ENCODE measurements around the gene EPB41L3. TPM values are rescaled to one million over a fixed set of nuclear protein-coding genes. Genes with fewer than 3 reads are reported as not detected.

EPB41L3 gene
- total and polyA plus RNA-seq, 2 experiments from 2014 or later = 8.0 to 11.7 TPM

- H3K27ac ChIP-seq (ENCODE audit: low read depth) = no peak overlapping the region
- no peaks in the 10 kb centered on the region for H3K36me3 ChIP-seq (ENCODE audit: insufficient read depth)
- H3K4me1 Mint-ChIP-seq = peaks cover 25% of the 10 kb centered on the region
- H3K4me1 ChIP-seq (ENCODE audit: insufficient read depth) = no peaks in the 10 kb centered on the region; the same call in 1 of the 2 replicates
- DNase-seq (ENCODE audit: low spot score) (peak; percentile 63), ATAC-seq (peak; percentile 95)
- H3F3A ChIP-seq (replicated peaks; ENCODE audit: low read depth) = no peaks in the 10 kb centered on the region
- TF ChIP-seq CTCF (conservative IDR thresholded peaks at IDR 0.05; ENCODE audit: low read depth in 2 of 2) (peak; percentile 42 to 55), ZNF331 (CRISPR knock-in tag; IDR thresholded peaks at IDR 0.05; ENCODE audit: low read depth) (no peak)
- H3K79me2 ChIP-seq (replicated peaks; ENCODE audit: insufficient read depth) = no peaks in the 10 kb centered on the region
- H4K20me1 ChIP-seq (replicated peaks; ENCODE audit: insufficient read depth) = no peaks in the 10 kb centered on the region
- no peak overlapping the region for H3K4me3 ChIP-seq
- no peaks in the 10 kb centered on the region for H3K9me3 Mint-ChIP-seq
- no peaks in the 10 kb centered on the region for H3K27me3 Mint-ChIP-seq (ENCODE audit: insufficient read depth, low read depth, poor library complexity)
- no peaks in the 10 kb centered on the region for H3K9me2 ChIP-seq (ENCODE audit: insufficient read depth)
- H3K36me3 Mint-ChIP-seq (ENCODE audit: low read depth) = no peaks in the 10 kb centered on the region
- no peak overlapping the region for H3K4me2 ChIP-seq
- no peak overlapping the region for H2AFZ ChIP-seq
- no peaks in the 10 kb centered on the region for H3K27me3 ChIP-seq (ENCODE audit: insufficient read depth)
- H3K4me3 Mint-ChIP-seq = peak overlapping the region; percentile 49
- no peak overlapping the region for H3K27ac Mint-ChIP-seq
These were observed 87.0 kb downstream of the EPB41L3 start for GRCh38 chr18:5456577-5457461.

- Mint-ChIP-seq H3K27ac (no peak overlapping the region), H3K4me1 (peaks cover 21% of the 10 kb centered on the region)
- no peak for ATAC-seq
These were observed 88.1 kb downstream of the EPB41L3 start for GRCh38 chr18:5455674-5456073.

More at GRCh38 chr18:5455674-5456073, 88.1 kb downstream of the EPB41L3 start:
- Histone ChIP-seq H4K20me1 (replicated peaks; ENCODE audit: insufficient read depth) (no peaks in the 10 kb centered on the region), H3K27me3 (ENCODE audit: insufficient read depth) (no peaks in the 10 kb centered on the region), H3K9me2 (ENCODE audit: insufficient read depth) (no peaks in the 10 kb centered on the region), H3K27ac (ENCODE audit: low read depth) (no peak overlapping the region), H3K79me2 (replicated peaks; ENCODE audit: insufficient read depth) (no peaks in the 10 kb centered on the region), H3K4me3 (no peak overlapping the region), H2AFZ (no peak overlapping the region), H3K36me3 (ENCODE audit: insufficient read depth) (no peaks in the 10 kb centered on the region), H3K4me2 (no peak overlapping the region), H3K4me1 (ENCODE audit: insufficient read depth) (no peaks in the 10 kb centered on the region; the same call in 1 of the 2 replicates), H3F3A (replicated peaks; ENCODE audit: low read depth) (no peaks in the 10 kb centered on the region)
- Mint-ChIP-seq H3K4me3 (no peak overlapping the region), H3K9me3 (no peaks in the 10 kb centered on the region), H3K27me3 (ENCODE audit: insufficient read depth, low read depth, poor library complexity) (no peaks in the 10 kb centered on the region), H3K36me3 (ENCODE audit: low read depth) (no peaks in the 10 kb centered on the region)
- DNase-seq (ENCODE audit: low spot score) = no peak
- TF ChIP-seq ZNF114 (CRISPR knock-in tag; IDR thresholded peaks at IDR 0.05) = no peak
- no peak for TF ChIP-seq JUNB (IDR thresholded peaks at IDR 0.05; ENCODE audit: unreplicated experiment)
- no peak for TF ChIP-seq NANOG (IDR thresholded peaks at IDR 0.05; ENCODE audit: borderline replicate concordance)
- TF ChIP-seq EZH2phosphoT487 (IDR thresholded peaks at IDR 0.05; ENCODE audit: unreplicated experiment) = no peak
- TF ChIP-seq EZH2 (IDR thresholded peaks at IDR 0.05; ENCODE audit: low read depth, unreplicated experiment) = no peak
- TF ChIP-seq STAT1 (IDR thresholded peaks at IDR 0.05; ENCODE audit: unreplicated experiment) = no peak
- TF ChIP-seq POLR2AphosphoS5 (IDR thresholded peaks at IDR 0.05; ENCODE audit: low read depth) = no peak
- TF ChIP-seq ZNF462 (CRISPR knock-in tag; IDR thresholded peaks at IDR 0.05) = no peak
- no peak for TF ChIP-seq CTCF (conservative IDR thresholded peaks at IDR 0.05; ENCODE audit: low read depth in 2 of 2)
